HT-29 (cell line): ENCODE results near the gene RALA. TPM values are rescaled to one million over a fixed set of nuclear protein-coding genes. Genes with fewer than 3 reads are reported as not detected.
"Not testable (repeated sequence)": the region's sequence is repeated elsewhere in the genome, so short reads cannot be mapped to it uniquely, and the experiment has no call there.

Source experiments
- DNase-seq: peaks from one replicate; pipeline ENCODE4 v3.0.0-alpha.2; 2015; ENCODE audit warnings: low spot score
- total RNA-seq: library from RNA; depleted of rRNA; stranded (reverse); fragments of >200 nt; shearing (Covaris generic); gene quantifications from 2 replicates; pipeline ENCODE4 v1.2.3, GENCODE V29; 2014

The RALA gene
- total RNA-seq, 1 experiment from 2014 or later = 5.7 TPM

- DNase-seq = no peak
Observed at GRCh38 chr7:39683216-39683845, 60.0 kb downstream of the RALA start.

DNA sequence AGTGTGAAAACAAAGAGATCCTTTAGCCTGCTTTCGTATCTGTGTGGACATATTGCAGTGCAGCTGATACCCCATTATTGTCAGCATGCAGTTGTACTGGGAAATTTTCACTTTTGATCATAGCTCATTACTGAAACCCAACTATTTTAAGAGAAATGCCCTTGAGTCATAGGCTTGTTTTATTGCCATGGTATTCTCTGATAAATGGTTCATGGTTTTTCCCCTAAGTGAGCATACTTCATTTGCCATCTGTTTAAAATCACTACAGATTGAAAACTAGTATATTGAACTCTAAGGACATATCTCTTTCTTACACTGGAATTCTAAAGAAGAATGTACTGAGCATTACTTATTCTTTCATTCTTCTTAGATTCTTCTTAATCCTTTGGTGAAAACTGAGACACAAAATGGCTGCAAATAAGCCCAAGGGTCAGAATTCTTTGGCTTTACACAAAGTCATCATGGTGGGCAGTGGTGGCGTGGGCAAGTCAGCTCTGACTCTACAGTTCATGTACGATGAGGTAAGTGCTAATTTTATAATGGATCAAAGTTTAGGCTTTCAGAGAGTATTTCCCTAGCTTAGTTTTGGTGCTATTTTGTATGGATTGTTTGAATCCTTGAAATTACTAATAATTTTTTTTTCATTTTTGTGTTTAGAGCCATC is 63.0 kb downstream of the RALA start:
- DNase-seq = no peak

DNA sequence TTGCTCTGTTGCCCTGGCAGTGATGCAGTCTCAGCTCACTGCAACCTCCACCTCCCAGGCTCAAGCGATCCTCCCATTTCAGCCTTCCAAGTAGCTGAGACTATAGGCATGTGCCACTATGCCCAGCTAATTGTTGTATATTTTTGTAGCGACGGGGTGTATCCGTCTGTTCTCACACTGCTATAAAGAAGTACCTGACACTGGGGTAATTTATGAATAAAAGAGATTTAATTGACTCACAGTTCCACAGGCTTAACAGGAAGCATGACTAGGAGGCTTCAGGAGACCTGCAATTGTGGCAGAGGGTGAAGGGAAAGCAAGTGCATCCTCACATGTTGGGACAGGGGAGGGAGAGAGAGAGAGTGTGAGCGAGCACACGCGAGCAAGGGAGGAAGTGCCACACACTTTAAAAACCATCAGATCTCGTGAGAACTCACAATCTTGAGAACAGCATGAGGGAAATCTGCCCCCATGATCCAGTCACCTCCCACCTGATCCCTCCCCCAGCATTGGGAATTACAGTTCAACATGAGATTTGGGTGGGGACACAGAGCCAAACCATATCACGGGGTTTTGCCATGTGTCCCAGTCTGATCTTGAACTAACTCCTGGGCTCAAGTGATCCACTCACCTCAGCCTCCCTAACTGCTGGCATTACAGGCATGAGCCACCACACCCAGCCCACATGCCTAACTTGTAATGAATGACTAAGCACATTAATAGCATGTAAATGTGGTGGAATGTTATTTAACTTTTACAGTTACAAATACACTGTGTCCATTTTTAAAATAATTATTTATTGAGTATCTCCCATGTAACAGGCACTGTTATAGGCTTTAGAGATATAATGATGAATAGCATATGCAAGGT is 65.5 kb downstream of the RALA start:
- DNase-seq = peak; percentile 44

GRCh38 chr7:39691821-39692220 is 68.4 kb downstream of the RALA start:
- no peak for DNase-seq

- not testable (repeated sequence) for DNase-seq
Observed at GRCh38 chr7:39693086-39693485, 69.7 kb downstream of the RALA start.

- DNase-seq = no peak
Observed at GRCh38 chr7:39693812-39694211, 70.4 kb downstream of the RALA start.

DNA sequence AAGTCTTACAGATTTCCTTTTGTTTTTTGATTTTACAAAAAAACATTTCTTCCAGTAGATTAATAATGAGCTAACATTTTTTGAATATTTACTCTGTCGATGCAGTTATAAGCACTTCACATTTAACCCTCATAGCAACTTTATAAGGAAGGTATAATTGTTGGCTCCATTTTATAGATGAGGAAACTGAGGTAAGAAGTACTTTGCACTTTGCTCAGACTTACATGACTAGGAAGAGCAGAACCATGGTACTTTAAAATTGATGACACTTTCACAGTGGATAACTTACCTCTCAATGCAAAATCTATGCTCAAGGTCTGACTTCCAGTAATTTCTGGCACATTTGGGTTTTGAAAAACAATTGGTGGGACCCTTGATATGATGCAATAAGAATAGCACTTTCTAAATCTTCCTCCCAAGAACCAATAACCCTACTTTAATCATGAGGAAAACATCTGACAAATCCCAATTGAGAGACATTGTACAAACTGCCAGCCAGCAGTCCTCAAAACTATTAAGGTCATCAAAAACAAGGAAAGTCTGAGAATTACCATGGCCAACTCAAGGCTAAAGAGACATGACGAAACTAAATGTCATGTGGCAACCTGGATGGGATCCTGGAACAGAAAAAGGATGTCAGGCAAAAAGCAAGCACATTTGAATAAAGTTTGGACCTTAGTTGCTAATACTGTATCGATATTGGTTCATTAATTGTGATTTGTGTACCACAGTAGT is 72.6 kb downstream of the RALA start:
- no peak for DNase-seq

DNA sequence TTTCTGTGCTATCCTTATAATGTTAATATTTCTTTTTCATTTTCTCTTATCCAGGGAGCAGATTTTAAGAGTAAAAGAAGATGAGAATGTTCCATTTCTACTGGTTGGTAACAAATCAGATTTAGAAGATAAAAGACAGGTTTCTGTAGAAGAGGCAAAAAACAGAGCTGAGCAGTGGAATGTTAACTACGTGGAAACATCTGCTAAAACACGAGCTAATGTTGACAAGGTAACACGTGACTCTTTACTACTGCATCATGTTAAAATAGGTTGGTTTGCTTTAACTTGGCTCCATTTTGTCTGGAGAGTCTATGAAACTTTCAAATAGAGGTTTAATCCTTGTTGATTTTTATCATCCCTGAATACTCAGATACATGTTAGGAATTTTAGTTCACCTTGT is 73.3 kb downstream of the RALA start:
- no peak for DNase-seq

- no peak for DNase-seq
Observed at GRCh38 chr7:39697483-39697882, 74.1 kb downstream of the RALA start.

DNA sequence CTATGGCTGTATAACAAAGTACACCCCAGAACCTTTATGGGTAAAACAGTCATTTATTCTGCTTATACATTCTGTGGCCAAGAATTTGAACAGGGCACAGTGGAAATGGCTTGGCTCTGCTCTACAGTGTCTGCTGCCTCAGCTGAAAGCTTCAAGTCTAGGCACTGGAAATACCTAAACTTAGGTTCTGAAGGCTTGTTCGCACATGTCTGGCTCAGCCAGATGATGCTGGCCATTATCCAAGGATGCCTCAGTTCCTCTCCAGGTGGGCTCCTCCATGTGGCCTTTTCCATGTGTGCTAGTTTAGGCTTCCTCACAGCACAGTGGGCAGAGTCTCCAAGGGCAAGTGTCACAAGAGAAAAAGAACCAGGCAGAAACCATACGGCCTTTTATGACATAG is 76.8 kb downstream of the RALA start:
- DNase-seq = no peak

DNA sequence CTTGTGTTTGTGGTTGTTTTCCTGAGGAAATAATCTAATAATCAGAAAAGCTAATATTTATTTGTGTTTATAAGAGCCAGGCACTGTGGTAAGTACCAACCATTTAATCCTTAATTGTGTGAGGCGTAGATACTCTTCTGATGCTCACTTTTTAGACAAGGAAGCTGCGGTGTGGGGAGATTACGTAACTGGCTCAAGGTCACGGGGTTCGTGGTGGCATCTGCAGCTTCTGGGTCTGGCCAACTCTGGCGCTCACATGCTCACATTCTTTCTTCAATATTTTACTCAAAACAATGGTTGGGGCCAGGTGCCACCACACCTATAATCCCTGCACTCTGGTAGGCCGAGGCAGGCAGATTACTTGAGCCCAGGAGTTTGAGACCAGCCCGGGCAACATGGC is 77.6 kb downstream of the RALA start:
- DNase-seq = no peak

- DNase-seq = no peak
Observed at GRCh38 chr7:39702133-39702532, 78.8 kb downstream of the RALA start.

DNA sequence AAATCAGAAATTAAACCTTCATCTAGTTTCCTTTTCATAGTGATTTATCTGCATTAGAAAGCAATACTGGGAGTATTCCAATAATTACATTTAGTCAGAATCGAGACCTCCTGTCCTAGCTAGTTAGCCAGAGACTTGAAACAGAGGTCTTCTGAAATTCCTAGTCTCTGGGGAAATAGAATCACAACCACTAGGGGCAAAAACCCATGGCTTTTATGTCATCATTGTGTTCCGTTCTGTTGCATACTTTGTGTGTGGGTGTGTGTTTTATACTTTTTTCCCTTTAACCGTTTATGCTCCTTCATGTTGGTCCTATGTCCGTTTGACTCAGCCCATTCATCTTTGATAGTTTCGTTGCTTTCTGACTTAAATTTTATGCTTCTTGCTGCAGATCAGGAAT is 79.8 kb downstream of the RALA start:
- DNase-seq = no peak

DNA sequence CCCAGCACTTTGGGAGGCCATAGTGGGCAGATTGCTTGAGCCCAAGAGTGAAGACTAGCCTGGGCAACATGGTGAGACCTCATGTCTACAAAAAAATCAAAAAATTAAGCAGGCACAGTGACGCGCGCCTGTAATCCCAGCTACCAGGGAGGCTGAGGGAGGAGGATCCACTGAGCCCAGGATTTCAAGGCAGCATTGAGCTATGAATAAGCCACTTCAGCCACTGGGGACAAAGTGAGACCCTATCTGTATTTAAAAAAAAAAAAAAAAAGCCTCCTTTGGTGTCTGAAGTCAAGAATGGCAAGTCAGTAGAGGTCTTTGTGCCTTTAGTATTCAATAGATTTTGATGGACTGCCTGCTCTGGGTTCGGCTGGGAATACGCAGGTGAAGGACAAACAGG is 85.7 kb downstream of the RALA start:
- no peak for DNase-seq

GRCh38 chr7:39709768-39710311 is 86.5 kb downstream of the RALA start:
- no peak for DNase-seq

GRCh38 chr7:39712751-39713150 is 89.4 kb downstream of the RALA start:
- no peak for DNase-seq

DNA sequence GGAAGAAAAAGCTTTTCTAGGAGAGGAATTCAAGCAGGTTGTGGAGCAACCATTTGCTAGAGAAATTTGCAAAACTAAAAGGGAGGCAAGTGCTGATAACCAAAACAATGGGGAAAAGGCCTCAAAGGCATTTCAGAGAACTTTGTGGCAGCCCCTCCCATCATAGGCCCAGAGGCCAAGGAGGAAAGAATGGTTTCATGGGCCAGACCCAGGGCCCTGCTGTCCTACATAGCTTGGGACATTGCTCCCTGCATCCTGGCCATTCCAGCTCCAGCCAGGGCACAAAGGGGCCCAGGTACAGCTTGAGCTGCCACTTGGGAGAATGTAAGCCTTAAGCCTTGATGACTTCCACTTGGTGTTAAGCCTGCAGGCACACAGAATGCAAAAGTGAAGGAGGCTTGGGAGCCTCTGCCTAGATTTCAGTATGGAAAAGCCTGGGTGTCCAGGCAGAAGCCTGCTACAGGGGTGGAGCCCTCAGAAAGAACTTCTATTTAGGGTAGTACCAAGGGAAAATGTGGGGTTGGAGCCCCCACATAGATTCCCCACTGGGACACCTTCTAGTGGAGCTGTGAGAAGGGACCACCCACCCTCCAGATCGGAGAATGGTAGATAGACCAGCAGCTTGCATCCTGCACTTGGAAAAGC is 91.2 kb downstream of the RALA start:
- no peak for DNase-seq

DNA sequence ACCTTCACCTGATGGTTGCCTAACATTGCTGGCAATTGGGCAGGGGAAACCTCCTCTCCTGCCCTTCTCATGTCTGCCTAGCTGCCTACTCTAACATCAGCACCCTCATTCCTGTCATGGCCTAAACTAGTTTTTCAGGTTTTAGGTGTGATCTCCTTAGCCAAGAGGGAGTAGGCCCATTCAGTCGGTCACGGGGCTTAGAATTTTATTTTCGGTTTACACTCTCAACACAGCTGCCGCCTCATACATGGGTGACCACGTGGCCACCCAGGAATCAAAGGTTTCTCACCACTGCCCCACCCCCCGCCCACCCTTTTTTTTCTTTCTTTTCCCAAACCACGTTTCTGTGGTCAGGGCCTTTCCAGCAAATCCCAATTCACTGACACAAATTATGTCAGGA is 97.2 kb downstream of the RALA start:
- DNase-seq = peak; percentile 95

DNA sequence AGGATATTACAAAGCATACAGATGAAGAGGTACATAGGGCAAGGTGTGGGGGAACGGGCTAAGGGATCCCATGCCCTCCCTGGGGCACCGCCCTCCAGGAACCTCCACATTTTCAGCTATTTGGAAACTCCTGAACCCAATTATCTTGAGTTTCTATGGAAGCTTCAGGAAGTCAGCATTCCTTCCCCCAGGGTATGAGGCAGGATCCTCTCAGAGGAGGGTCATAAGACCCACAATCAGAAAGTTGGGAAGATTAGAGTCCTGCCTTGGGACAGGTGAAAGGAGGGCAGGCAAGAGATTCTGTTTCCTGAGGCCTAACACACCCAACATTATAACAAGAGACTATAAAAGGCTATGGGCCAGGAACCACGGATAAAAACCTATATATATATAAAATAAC is 98.0 kb downstream of the RALA start:
- no peak for DNase-seq

DNA sequence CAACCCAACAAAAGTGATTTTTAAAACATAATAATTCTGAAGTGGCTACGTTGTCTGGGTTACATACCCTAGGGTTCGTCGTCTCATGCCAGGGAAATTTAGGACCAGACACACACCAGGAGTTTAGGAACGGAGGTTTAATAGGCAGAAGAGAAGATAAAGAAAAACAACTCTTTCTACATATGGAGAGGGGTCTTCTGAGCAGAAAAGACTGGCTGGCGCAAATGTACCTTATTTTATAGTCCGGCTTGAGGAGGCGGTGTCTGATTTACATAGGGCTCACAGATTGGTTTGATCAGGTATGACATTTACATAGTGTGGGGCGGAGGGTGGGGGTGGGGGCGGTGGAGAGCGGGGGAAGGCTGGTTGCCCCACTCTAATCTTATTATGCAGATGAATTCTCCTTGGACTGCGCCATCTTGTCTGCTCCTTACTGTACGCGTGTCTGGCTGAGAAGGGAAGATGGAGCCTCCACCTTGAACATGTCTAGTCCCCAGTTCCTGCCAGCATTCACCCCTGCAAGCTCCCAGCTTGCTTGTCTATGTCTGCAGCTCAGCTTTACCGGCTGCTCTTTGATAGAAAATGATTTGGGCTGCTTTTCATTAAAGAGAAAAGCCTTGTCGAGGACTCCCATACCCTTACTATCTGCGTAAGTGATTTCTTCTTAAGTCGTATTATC is 98.7 kb downstream of the RALA start:
- no peak for DNase-seq
